ENCODE results near the gene SFSWAP.

The SFSWAP gene

GRCh38 chr12:131825146-131825892 is 114.4 kb downstream of the SFSWAP start:
- DNase-seq, result no peak

DNA sequence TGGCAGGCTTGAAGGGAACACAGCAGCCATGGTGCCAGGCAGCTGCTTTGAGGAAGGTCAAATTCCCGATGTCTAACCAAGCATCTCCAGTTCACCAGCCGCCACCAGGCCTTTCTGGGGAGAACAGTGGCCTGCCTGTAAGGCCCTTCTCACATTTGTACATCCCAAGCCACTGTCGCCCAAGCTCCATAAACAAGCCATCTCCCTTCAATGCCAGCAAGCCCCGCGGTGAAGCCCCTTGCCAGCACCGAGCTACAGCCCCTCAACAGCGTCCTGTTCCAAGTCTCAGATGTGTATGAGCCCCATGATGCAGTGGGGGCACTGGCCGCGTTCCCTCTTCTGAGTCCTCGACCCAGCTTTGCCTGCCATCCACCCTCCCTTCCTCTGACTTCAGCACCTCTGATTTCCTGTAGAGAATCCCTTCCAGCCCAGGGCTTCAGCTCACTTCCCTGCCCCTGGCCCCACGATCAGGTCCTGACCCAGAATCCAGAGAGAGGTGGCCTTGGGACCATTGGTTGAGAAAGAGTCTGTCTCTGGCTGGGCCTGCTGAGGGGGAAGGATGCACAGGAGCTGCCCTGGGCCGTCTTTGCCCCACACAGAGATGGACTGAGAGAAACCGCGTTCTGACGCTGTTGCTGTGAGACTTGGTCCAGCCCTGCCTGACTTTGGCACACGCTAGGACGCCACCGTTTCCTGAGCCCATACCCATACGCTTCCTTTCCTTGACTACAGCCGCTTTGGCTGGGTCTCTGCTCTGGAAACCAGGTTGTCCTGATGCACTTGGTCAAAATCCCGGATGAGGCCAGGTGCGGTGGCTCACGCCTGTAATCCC is 115.4 kb downstream of the SFSWAP start:
- DNase-seq, result no peak

GRCh38 chr12:131827961-131828534 is 117.2 kb downstream of the SFSWAP start, which contains the start of gene MMP17:
MMP17 (plus strand) TSS chr12:131828393; CDS start chr12:131828495, 102 bp downstream.
- no peak for DNase-seq

GRCh38 chr12:131828671-131829355 is 117.9 kb downstream of the SFSWAP start:
- no peak for DNase-seq

GRCh38 chr12:131829356-131829747 is 118.5 kb downstream of the SFSWAP start:
- DNase-seq, result no peak

GRCh38 chr12:131829791-131830334 is 119.0 kb downstream of the SFSWAP start:
- no peak for DNase-seq

DNA sequence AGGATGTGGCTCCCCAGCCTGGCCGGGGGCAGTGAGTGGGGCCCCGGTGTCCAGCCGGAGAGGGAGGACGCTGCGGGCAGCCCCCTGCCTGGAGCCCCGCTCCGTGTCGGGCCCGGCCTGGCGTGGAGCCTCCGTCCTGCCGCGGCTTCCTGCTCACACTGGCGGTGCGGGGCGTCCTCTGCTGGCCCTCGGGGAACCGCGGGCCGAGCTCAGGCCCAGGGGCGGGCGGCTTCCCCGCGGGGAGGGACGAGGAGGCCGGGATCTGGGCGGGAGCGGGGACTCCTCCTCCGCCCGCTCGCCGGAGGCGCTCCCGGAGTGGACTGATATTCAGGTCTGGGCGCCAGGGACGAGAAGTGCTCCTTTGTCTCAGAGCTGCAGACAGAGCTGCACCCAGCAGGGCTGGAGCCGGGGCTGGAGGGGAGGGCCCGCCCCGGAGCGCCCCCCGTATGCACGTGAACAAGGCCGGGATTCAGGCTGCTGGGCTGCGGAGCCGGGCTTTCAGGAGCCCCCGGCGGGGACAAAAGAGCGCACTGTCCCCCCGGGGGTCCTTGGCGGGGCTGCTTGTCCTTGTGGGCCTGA is 119.5 kb downstream of the SFSWAP start:
- DNase-seq, result no peak

GRCh38 chr12:131830914-131831571 is 120.2 kb downstream of the SFSWAP start:
- DNase-seq, result no peak

DNA sequence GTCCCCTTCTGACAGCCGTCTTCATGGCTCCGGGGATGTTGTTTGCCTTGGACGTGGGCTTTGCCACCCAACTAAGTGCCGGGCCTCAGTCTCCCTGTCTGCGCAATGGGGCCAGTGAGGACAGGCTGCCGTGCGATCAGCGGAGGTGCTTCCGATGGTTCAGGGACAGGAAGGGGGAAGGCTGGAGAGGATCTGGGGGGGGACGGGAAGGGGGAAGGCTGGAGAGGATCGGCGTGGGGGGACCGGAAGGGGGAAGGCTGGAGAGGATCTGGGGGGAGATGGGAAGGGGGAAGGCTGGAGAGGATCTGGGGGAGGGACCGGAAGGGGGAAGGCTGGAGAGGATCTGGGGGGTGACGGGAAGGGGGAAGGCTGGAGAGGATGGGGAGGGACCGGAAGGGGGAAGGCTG is 120.7 kb downstream of the SFSWAP start:
- no peak for DNase-seq

DNA sequence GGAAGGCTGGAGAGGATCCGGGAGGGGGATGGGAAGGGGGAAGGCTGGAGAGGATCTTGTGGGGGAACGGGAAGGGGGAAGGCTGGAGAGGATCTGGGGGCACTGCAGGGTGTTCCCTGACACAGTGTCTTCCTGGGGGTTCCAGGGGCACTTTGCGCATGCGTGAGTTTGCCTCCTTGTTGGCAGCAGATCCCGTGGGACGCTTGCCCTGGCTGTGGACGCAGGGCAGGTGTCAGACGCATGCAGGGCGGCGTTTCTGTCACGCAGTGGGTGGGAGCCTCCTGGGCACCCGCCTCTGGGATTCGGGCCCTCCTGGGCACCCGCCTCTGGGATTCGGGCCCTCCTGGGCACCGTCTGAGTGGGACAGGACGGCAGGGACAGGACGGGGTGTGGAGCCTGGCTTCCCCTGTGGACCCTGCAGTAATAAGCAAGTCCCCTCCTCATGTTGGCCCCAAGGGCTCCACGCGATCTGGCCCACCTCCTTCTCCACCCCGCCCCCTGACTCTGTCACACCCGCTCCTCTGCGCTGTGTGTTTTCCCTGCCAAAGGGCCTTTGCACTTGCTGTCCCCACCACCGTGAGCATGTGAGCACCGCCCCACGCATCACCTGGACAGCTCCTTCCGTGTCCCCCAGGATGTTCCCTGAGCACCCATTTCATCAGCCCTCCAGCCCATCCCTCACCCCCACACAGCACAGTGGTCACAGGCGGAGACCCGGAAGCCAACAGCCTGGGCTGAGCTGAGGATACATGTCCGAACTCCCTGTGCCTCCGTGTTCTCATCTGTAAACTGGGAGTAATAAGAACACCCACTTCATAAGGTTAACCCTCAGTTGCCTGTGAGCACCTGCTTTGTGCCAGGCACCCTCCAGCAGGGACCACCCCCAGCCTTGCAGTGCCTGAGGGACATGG is 121.7 kb downstream of the SFSWAP start:
- no peak for DNase-seq

- DNase-seq, result no peak
Observed at GRCh38 chr12:131833288-131833895, 122.5 kb downstream of the SFSWAP start.

- DNase-seq, result no peak
Observed at GRCh38 chr12:131833896-131834641, 123.2 kb downstream of the SFSWAP start.

GRCh38 chr12:131834798-131835615 is 124.1 kb downstream of the SFSWAP start:
- no peak for DNase-seq

GRCh38 chr12:131835616-131836171 is 124.8 kb downstream of the SFSWAP start:
- DNase-seq, result no peak

DNA sequence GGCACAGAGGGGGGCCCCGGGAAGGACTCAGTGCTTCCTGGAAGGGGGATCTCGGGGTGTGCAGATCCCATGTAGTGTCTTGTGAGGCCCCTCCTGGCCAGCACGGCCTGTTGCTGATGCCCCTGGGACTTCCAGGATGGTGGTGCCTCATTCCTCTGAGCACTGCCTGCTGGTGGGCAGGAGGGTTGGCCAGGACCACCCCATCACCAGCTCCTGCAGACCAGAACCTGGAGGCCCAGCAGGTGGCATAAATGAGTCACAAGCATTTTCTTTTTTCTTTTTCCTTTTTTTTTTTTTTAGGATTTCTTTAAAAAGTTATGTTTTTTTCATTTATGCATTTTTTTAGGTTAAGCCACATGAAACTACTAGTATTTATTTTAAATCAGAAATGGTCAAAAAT is 125.3 kb downstream of the SFSWAP start:
- no peak for DNase-seq

DNA sequence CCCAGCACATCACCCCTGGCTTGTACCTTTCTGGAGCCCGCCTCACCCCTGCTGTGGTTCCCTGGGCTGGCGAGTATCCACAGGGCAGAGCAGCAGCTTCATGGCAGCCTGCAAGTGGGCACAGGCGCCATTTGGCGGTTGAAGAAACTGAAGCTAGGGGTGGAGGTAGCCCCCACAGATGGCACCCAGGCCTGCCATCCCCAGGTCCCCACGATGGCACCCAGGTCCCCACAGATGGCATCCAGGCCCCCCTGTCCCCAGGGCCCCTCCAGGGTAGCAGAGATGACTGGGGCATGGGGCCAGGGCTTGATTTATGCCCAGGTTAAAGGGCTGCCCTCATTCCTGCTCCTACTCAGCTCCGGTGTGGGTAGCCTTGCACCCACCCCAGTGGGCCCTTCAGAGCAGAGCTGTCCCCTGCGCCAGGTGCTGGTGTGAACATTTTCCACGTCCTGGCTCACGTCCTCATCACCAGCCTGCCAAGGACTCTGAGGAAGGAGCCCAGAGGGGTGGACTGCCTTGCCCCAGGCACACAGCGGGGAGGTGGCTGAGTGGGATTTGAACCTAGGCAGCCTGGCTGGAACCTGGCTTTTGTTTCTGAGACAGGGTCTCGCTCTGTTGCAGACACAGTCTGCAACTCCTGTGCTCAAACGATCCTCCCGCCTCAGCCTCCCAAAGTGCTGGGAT is 126.0 kb downstream of the SFSWAP start:
- no peak for DNase-seq

GRCh38 chr12:131840643-131841416 is 129.9 kb downstream of the SFSWAP start:
- DNase-seq, result no peak

All from activated CD4-positive, CD25-positive, alpha-beta regulatory T cell (primary cell).